AML-193 (cell line): ENCODE data around the gene ARSJ.
"Not testable (repeated sequence)": the region's sequence is repeated elsewhere in the genome, so short reads cannot be mapped to it uniquely, and the experiment has no call there.

Experiments used
- DNase-seq, 2 experiments: peaks; one replicate each; lab custom pipeline; 2025; lab: John Stamatoyannopoulos, UW

ARSJ gene

DNA sequence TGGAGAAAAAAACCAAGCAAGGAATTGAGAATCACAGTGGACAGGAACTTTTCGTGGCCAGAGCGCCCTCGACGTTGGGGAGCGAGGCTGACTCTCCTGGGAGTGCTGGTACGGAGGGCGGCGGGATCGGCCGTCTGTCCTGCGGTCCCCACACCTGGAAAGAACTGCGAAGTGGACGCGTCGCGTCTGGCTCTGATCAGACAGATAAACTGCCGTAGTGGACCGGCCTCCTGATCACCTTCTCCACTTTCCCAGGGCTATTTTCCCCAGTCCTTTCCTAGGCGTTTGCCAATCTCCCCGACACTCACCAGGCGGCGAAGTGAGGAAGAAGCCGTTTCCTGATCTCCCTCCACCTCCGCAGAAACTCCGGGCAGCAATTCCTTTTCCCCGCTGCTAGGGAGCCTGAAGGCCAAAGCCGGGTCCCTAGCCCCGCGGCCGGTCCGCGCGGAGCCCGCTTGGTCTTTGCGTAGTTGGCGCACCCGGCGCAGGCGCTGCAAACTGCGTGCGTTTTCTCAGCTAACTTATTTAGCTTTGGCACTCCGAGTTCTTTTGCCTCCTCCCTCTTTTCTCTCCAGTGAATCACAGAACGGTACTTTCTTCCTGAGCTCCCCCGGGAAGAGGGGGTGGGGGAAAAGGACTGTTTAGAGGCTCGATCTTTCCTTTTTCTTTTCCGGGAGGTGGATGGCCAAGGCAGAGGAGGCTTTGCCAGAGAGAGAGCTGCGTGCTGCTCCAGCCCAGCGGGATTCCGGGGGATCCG, at the start of gene ARSJ:
ARSJ (minus strand) TSS at position 500 of the 757 bp plus-strand sequence. CDS start 813 bp downstream, outside the sequence.
- DNase-seq: no peak

DNA sequence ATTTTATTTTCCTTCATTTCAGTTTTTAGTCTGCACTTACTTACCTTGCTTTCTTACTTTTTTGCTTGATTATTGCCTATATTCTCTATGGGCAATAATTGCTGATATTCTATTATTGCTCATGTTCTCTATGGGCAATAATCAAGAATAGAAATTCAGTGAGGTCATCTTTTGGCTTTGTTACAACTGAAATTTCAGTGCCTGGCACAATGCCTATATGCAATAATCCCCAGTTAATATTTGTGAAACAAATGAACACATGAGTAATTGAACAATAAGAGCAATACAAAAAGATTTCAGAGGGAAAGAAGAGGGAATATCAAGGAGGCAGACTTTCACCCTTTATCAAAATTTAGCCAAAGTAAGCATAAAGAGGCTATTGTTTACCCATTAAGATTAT, 48.6 kb upstream of the ARSJ start:
- DNase-seq: no peak

DNA sequence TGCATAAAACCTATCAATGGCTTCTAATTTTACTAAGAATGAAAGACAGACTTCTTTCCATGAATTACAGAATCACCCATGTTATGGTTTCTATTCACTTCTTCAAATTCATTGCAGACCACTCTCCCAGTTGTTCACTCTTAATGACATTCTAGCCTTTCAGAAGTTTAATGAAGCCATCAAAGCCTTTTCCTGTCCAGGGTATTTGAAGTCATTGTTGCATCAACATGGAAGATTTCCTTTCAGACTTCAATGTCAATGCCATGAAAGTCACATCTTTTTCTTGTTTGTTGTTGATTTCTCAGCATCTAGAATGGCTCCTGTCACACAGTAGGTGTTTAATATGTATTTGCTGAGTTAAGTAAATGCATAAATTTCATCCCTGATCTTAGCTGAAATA, 48.1 kb upstream of the ARSJ start:
- DNase-seq: no peak

DNA sequence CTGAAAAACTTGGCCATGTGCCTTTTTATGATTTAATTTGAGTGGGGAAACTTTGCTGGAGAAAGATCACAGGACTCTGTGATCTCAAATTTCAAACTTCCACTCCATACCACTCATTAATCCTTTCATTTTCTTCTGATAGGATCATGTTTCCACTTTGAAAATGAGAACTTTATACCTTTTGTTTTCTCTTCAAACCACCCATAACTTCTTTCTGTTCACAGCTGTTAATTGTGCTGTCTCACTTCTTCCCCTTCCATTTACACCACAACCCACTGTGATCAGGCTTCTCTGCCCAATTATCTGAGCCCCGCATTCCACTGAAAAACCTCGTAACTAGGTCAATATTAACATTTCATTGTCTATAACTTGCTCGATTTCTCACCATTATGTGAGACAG, 47.0 kb upstream of the ARSJ start:
- no peak for DNase-seq

DNA sequence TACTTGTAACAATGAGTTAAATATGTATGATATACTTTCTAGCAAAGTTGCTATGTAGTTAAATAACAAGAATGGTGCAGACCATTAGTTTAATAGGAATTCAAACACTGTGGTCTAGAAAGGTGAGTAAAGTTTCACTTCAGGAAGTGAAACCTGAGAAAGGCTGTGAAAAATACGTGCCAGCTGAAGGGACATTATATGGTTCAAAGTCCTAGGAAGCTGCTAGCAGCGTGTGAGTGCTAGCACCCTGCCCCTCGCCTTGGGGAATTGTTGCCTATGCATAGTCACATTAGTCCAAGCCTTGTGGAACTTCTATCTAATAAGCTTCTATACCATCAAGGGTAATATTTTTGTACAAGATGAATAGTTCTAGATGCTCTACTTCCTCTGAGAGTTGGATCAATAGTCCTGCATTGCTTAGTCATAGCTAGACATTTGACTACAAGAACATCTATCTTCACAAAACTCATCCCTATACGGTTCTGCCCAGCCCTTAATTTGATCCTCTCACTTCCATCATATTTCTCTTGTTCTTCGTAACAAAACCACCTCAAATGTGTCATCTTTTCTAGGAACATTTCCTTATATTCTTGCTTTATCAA, 45.8 kb upstream of the ARSJ start:
- DNase-seq: no peak

DNA sequence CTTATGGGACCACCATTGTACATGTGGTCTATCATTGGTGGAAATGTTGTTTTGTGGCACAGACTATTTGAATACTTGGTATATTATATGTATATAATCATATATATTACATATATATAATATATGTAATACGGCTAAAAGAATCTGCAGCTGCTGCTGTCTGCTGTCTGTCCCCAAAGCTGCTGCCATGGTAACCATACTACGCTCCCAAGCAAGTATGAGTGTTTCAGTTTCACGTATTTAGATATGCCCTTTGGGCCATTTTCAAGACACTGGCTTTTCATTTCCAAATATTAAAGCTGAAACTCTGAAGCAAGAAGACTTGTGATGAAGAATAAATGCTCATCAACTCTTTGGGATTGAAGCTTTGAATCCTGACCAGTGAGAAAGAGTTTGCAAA, 42.0 kb upstream of the ARSJ start:
- DNase-seq: no peak

DNA sequence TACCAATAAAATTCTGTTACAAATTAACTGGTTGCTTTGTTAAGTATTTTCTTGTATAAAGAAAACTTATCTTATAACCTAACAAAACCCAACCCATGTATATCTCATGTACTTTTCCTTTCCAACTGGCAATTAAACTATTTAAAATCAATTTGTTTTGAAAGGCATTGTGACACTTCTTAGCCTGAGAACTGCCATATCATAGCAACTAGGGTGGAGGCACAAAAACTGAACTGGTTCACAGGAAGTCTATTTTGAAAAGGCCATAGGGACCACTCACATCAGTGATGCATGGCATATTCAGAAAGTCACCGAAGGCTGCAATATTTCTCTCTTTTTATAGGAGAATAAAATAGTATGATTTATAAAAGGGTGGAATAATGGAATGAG, 40.5 kb upstream of the ARSJ start:
- no peak for DNase-seq

DNA sequence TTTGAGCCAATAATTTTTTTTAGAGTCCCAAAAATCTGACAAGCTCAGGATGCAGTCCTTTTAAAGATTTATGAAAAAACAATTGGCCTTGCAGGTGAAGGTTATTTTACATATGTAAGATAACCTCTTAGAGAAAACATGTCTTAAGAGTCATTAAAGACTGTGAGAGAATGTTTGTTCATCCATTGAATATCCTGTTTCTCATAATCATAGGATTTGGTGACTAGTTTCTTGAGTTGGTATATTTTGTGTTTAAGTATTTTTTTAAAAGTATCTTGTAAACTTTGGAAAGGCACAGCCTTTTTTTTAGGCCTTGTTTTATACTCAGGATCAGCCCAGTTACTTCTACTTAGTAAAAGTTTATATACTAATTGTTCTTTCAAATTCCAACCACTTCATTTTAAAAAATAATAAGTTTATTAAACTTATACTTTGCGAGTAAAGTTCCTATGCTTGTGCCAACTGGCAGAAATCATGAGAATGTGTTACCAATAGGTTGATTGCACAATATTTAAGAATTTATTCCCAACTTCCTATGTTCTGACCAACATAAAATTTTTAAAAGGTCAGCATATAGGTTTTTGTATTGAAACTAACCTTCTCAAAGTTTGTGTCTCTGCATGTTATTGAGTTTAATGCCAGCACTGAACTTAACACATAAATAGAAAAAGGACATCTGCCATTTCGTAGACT, 40.0 kb upstream of the ARSJ start:
- no peak for DNase-seq

DNA sequence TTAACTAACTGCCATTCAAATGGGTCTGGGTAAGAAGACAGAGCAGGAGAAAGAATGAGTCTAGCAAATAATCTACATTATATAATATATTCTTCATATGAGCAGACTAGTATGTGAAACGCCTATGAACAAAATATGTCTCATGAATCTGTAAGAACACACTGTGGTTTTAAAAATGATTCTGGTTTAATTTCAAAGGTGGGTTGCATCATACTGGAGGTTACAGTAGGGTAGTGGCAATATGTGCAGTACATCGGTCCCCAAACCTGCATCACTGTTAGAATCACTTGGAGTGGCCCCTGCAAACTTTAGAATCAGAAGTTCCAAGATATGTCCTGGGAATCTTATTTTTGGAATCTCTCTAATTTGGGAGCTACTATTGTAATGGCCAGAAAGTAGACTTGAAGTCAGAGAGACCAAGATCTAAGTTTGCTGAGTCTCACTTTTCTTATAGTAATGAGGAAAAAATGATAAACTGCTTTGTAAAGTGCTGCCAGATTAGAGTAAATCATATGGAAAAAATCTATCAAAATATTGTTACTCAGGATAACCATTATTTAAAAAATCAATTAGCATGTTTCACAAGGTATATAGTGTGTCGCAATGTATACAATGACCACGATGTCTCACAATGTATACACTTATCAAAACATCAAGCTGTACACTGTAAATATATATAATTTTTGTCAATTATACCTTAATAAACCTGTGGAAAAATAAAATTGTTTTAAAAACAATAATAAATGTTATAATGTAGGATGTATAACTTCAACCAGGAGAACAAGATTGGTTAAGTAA, 37.9 kb upstream of the ARSJ start:
- no peak for DNase-seq

DNA sequence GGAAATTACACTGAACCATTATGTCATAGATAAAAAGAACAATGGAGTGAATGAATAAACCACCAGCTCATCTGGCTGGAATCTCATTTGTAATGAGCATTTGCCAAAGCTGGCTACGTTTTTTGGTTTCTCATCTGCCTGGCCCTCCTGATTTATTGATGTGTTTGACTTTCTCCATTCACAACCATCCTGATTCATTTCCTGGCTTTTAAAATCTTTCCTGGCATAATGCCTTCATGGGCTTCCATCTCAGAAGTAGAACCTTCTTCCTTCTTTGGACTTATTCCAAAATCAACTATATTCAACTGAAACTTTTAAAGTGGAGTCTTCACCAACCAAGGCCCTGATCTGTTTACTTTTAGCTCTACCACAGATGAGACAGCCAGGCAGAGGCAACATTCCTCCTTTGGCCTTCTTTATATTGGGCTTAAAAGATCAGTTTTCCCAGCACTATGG, 36.0 kb upstream of the ARSJ start:
- no peak for DNase-seq

DNA sequence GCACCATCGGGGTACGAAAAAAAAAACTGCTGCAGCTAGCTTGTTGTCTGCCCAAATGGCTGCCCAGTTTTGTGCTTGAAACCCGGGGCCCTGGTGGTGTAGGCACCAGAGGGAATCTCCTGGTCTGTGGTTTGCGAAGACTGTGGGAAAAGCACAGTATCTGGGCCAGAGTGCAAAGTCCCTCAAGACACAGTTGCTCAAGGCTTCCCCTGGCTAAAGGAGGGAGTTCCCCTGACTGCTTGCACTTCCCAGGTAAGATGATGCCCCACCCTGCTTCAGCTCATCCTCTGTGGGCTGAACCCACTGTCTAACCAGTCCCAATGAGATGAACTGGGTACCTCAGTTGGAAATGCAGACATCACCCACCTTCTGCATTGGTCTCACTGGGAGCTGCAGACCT, 33.8 kb upstream of the ARSJ start:
- not testable (repeated sequence) for DNase-seq

DNA sequence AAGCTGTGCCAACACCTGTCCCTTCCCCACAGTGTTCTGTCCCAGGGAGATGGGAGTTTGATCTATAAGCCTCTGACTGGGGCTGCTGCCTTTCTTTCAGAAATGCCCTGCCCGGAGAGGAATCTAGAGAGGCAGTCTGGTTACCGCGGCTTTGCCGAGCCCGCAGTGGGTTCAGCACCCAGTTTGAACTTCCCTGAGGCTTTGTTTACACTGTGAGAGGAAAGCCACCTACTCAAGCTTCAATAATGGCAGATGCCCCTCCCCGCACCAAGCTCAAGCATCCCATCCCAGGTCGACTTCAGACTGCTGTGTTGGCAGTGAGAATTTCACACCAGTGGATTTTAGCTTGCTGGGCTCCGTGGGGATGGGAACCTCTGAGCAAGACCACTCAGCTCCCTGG, 33.3 kb upstream of the ARSJ start:
- DNase-seq: no peak

DNA sequence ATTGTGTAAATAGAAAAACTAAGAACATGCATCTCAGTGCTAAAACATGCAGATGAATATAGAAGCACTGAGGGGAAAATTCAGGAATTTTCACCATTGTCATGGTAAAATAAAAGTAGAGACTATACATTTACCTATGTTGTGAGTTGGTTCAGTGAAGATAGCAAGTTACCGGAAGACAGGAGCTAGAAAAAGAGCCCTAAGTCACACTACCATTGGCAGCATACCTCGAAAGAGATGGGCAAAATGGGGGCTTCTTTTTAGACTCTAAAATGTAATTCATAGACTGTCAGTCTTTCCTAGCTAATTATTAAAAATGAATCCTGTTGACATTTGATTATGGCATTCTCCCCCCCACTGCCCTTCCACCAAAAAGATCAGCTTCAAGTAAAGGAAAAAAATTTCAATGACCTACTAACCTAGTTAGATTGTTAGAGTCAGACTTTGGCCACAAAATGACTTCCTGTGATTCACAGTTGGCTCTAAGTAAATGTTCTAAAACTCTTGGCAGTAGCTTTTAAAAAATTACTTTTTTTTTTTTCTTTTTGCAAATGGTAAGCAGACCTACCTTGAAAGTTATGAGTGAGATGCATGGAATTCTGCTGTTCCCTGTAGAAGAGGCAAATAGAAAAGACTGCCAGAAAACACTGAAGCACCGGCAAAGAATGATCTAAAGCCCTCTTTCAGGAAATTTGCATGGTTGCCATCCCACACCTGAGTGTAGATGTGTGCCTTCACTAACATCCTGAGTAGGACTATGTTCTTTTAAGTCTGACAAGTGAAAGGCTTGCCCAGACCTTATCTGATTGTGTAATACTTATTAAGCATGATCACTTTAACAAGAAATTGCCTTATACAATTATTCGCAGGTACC, 26.4 kb upstream of the ARSJ start:
- no peak for DNase-seq

DNA sequence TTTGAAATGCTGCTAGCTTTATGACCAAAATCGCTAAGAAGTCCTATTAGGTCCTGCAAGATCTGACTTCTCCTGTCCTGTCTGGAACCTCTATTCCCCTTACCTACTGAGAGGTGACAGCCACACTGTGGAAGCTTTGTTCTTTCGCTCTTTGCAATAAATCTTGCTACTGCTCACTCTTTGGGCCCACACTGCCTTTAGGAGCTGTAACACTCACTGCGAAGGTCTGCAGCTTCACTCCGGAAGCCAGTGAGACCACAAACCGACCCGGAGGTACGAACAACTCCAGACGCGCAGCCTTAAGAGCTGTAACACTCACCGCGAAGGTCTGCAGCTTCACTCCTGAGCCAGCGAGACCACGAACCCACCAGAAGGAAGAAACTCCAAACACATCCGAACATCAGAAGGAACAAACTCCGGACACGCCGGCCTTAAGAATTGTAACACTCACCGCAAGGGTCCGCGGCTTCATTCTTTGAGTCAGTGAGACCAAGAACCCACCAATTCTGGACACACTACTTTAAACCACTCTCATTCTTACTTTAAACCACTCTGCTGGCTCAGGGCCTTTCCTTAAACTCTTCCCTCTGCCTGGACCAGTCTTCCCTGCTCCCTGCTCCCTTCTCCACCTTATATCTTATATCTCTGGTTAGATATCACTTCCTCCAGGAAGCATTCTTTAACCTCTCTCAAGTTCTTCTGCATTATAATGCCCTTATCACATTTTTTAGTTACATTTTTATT, 25.2 kb upstream of the ARSJ start:
- not testable (repeated sequence) for DNase-seq

DNA sequence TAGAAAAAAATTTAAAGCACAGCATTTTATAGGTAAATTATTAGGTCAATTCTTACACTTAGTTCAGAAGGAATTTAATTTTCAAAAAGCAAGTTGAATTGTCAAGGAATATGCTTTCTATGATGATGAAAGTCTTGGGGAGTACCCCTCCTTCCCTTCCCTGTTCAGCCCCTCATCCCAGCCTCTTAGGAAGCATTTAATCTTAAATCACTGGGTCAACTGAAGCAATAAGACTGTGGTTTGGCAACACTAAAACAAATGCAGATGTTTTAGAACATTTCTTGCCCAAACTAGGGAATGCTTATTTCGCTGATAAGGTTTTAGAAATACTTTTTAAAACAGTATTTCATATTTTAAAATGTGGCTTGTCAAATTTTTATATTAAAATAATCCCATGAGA, 19.1 kb upstream of the ARSJ start:
- no peak for DNase-seq

DNA sequence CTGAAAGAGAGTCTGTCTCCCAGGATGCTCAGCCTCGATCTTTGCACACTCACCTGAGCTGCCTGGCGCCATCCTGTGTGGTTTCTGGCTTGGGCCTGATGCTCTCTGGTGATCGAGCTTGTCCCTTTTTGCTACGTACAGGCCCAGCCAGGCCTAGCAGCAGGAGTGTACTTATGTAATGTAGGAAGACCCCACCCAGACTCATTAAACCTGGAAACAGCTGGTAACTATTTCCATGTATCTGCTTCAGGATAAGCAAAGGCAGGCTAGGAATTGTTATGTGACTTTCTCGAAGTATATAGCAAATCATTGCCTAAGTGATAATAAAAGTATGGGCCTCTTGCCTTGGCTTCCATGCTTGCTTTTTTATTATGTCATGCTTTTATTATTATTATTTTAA, 18.6 kb upstream of the ARSJ start:
- no peak for DNase-seq

DNA sequence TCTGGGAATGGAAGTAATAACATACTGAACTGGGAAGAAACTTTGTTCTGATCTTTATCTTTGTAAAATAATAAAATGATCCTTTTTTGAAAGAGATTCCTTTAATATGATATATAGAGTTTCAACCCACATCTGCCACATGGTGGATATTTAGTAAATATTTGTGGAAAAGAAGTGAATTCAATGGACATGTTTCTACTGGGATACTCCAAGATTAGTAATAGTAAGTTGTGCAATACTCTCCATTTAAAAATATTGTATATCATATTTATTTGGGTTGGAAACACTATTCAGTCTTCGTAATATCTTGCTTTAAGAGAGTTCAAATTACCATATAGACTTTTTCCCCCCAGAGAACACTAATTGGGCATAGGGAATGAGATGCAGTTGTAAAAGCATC, 17.8 kb upstream of the ARSJ start:
- DNase-seq: no peak

DNA sequence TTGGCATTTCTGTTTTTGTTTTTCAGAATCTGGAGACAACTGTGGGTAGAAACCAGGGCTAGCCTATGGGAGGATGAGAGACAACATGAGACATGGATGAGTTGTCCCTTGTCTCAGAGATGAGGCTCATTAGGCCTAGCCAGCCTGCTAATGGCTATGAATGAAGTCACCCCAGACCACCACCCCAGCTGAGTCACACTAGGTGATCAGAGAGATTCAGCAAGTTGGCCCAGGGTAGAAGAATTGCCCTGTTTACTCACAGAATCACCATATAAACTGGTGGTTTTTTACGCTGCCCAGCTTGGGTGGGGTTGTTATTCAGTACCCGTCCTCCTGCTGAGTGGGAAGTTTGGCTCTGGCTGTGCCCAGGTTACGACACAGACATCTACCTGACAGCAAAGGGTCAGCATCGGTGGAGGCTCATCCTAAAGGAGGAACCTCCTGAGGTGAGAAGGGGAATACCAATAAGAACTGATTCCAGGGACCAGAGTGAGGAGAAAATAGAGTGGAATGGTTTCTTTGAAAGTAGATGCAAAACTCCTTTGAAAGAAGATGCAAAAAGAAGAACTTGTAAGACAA, 17.2 kb upstream of the ARSJ start:
- no peak for DNase-seq

DNA sequence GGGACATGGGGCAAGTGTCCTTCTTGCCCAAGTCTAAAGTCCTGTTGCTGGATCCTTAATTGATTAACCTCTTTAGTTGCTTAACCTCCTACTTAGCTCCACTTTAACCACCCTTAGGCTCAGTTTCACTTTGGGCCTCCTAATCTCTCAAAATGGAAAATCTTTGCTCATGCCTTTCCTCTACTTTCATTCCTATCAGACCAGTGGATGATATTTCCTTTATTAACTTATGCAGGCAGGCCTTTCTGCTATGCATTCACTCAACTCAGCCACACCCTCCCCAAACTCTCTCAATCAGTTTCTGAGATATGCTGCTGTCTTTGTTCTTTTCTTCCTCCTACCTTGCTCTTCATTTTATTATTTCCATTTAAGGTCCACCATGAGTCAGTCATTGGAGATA, 14.4 kb upstream of the ARSJ start:
- DNase-seq: no peak

DNA sequence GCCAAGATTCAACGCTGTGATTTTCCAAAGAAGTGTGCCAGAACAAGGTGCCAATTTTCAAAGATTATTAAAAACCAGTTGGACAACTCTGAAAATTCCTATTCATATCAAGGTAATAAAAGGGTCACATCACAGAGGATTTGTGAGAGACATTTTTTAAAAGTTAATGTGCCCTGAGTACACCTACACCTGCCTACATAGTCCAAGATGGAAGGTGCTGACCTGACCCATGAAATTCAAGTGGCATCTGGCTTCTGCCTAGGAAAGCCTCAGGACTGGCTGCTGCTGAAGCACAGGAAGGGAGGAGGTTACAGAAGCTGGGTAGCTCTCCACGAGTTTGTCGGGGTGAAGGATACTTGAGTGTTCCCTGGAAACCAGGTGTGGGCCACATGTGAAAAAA, 11.4 kb upstream of the ARSJ start:
- no peak for DNase-seq
